ENCODE measurements around the gene FCF1. TPM values are rescaled to one million over a fixed set of nuclear protein-coding genes. Genes with fewer than 3 reads are reported as not detected.

Gene FCF1
- total and polyA plus RNA-seq, 4 donors = 7.6 to 41.2 (median 38.6) TPM

GRCh38 chr14:74703043-74703442 lies 9.9 kb upstream of the FCF1 start:
- no peak overlapping the region for H3K9ac ChIP-seq (ENCODE audit: insufficient read depth in 1 of 2, low read length in 2 of 2)
- DNase-seq (no peak), ATAC-seq (ENCODE audit: insufficient read depth, low FRiP score) (no peak)
- peaks cover 0 to 14% (median 1%) of the 10 kb centered on the region in 5 donors for H3K4me1 ChIP-seq (ENCODE audit: control insufficient read depth in 5 of 5, insufficient read depth in 5 of 5, low read length in 5 of 5)
- no peak overlapping the region for H3K27ac ChIP-seq (ENCODE audit: low read depth in 1 of 2, low read length in 1 of 2)
- H3K4me3 ChIP-seq = no peak overlapping the region
- no peaks in the 10 kb centered on the region for H3K27me3 ChIP-seq (ENCODE audit: control insufficient read depth in 3 of 3, insufficient read depth in 3 of 3, low read length in 2 of 3)
- 95 to 97% methylated on average over 3 of the region's 3 CpGs for WGBS, 2 donors
- no peak for TF ChIP-seq CTCF (IDR thresholded peaks at IDR 0.05; ENCODE audit: control extremely low read depth, extremely low read depth)
- peaks cover 0 to 2% (median 0%) of the 10 kb centered on the region in 4 donors for H3K36me3 ChIP-seq (ENCODE audit: control insufficient read depth in 4 of 4, insufficient read depth in 4 of 4, low read length in 4 of 4)
- peaks cover 0 to 4% (median 1%) of the 10 kb centered on the region in 4 donors for H3K9me3 ChIP-seq (ENCODE audit: control insufficient read depth in 4 of 4, insufficient read depth in 3 of 4, low read length in 3 of 4)

GRCh38 chr14:74704656-74705055 lies 8.3 kb upstream of the FCF1 start:
- ATAC-seq (ENCODE audit: insufficient read depth, low FRiP score) = no peak
- WGBS, 2 donors = 65 to 69% methylated on average over 2 of the region's 2 CpGs
- TF ChIP-seq CTCF (IDR thresholded peaks at IDR 0.05; ENCODE audit: control extremely low read depth, extremely low read depth) = no peak
- no peak for DNase-seq
- Histone ChIP-seq H3K9me3 (ENCODE audit: control insufficient read depth in 4 of 4, insufficient read depth in 3 of 4, low read length in 3 of 4) (peaks cover 0 to 4% (median 1%) of the 10 kb centered on the region in 4 donors), H3K27ac (ENCODE audit: low read depth in 1 of 2, low read length in 1 of 2) (no peak overlapping the region), H3K4me1 (ENCODE audit: control insufficient read depth in 5 of 5, insufficient read depth in 5 of 5, low read length in 5 of 5) (peaks cover 0 to 6% (median 2%) of the 10 kb centered on the region in 5 donors), H3K9ac (ENCODE audit: insufficient read depth in 1 of 2, low read length in 2 of 2) (no peak overlapping the region), H3K27me3 (ENCODE audit: control insufficient read depth in 3 of 3, insufficient read depth in 3 of 3, low read length in 2 of 3) (no peaks in the 10 kb centered on the region), H3K4me3 (no peak overlapping the region), H3K36me3 (ENCODE audit: control insufficient read depth in 4 of 4, insufficient read depth in 4 of 4, low read length in 4 of 4) (peaks cover 0 to 2% (median 0%) of the 10 kb centered on the region in 4 donors)

- Histone ChIP-seq H3K27me3 (ENCODE audit: control insufficient read depth in 3 of 3, insufficient read depth in 3 of 3, low read length in 2 of 3) (no peaks in the 10 kb centered on the region), H3K4me1 (ENCODE audit: control insufficient read depth in 5 of 5, insufficient read depth in 5 of 5, low read length in 5 of 5) (peaks cover 0 to 4% (median 1%) of the 10 kb centered on the region in 5 donors), H3K9me3 (ENCODE audit: control insufficient read depth in 4 of 4, insufficient read depth in 3 of 4, low read length in 3 of 4) (peaks cover 0 to 4% (median 1%) of the 10 kb centered on the region in 4 donors), H3K4me3 (no peak overlapping the region), H3K36me3 (ENCODE audit: control insufficient read depth in 4 of 4, insufficient read depth in 4 of 4, low read length in 4 of 4) (peaks cover 0 to 2% (median 0%) of the 10 kb centered on the region in 4 donors), H3K27ac (ENCODE audit: low read depth in 1 of 2, low read length in 1 of 2) (no peak overlapping the region), H3K9ac (ENCODE audit: insufficient read depth in 1 of 2, low read length in 2 of 2) (no peak overlapping the region)
- no peak for ATAC-seq (ENCODE audit: insufficient read depth, low FRiP score)
- TF ChIP-seq CTCF (IDR thresholded peaks at IDR 0.05; ENCODE audit: control extremely low read depth, extremely low read depth) = no peak
- DNase-seq = no peak
- 57 to 79% methylated on average over 5 of the region's 5 CpGs for WGBS, 2 donors
Observed at GRCh38 chr14:74705613-74706500, 7.1 kb upstream of the FCF1 start.
